T-helper 2 cell treated with Interferon-gamma antibody and Interleukin-4, amounts not matched to agents 5 μg/mL and 100 μg/mL, for 36 hours (primary cell): ENCODE measurements around the gene FOXN3.

Source experiments
- DNase-seq: peaks from one replicate; pipeline ENCODE4 v3.0.0; 2021; ENCODE audit warnings: low spot score
- H3K27ac Mint-ChIP-seq: one replicate; pipeline ENCODE4 v1.8.0; 2021; ENCODE audit warnings: mild to moderate bottlenecking, mixed read lengths
- H3K27me3 Mint-ChIP-seq: one replicate; pipeline ENCODE4 v1.8.0; 2021; ENCODE audit warnings: low read depth, mixed read lengths
- H3K36me3 Mint-ChIP-seq: one replicate; pipeline ENCODE4 v1.8.0; 2021; ENCODE audit warnings: low read depth, mixed read lengths
- H3K4me1 Mint-ChIP-seq: one replicate; pipeline ENCODE4 v1.8.0; 2021; ENCODE audit warnings: low read depth, mixed read lengths
- H3K4me3 Mint-ChIP-seq: one replicate; pipeline ENCODE4 v1.8.0; 2022; ENCODE audit warnings: mild to moderate bottlenecking, moderate library complexity, mixed read lengths
- H3K9me3 Mint-ChIP-seq: one replicate; pipeline ENCODE4 v1.8.0; 2021; ENCODE audit warnings: mixed read lengths

The FOXN3 gene

GRCh38 chr14:89347885-89348284 is 69.1 kb downstream of the FOXN3 start:
- peaks cover 65% of the 10 kb centered on the region for H3K36me3 Mint-ChIP-seq
- H3K4me3 Mint-ChIP-seq = no peak overlapping the region

GRCh38 chr14:89344920-89345254 is 72.1 kb downstream of the FOXN3 start:
- Mint-ChIP-seq H3K4me1 (peaks cover 24% of the 10 kb centered on the region), H3K36me3 (peaks cover 53% of the 10 kb centered on the region), H3K27me3 (no peaks in the 10 kb centered on the region), H3K4me3 (no peak overlapping the region), H3K27ac (no peak overlapping the region), H3K9me3 (no peaks in the 10 kb centered on the region)
- DNase-seq = no peak

More at GRCh38 chr14:89347885-89348284, 69.1 kb downstream of the FOXN3 start:
- no peak for DNase-seq
- H3K9me3 Mint-ChIP-seq = no peaks in the 10 kb centered on the region
- H3K27ac Mint-ChIP-seq = no peak overlapping the region
- H3K27me3 Mint-ChIP-seq = no peaks in the 10 kb centered on the region
- peaks cover 36% of the 10 kb centered on the region for H3K4me1 Mint-ChIP-seq

- no peak overlapping the region for H3K27ac Mint-ChIP-seq
- H3K4me1 Mint-ChIP-seq = peaks cover 26% of the 10 kb centered on the region
- peaks cover 42% of the 10 kb centered on the region for H3K36me3 Mint-ChIP-seq
- H3K4me3 Mint-ChIP-seq = no peak overlapping the region
- DNase-seq = no peak
- no peaks in the 10 kb centered on the region for H3K9me3 Mint-ChIP-seq
- no peaks in the 10 kb centered on the region for H3K27me3 Mint-ChIP-seq
Observed at GRCh38 chr14:89343356-89343755, 73.7 kb downstream of the FOXN3 start.

DNA sequence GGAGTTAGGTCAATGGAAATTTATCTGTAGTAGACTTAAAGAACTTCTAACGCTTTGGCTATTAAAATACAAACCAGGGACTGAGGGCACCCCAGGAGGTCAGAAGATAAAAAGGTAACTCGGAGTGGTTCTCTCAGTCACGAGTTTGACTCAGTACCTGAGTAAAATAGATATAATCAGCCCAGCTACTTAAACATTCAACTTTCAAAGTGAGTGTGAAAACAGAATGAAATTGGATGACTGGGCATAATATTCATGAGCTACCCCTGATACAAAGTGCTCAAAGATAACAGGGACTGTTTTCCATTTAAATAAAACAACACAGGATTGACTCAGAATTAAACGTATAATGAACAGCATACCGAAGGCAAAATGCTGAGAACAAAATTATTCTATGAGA is 75.0 kb downstream of the FOXN3 start:
- H3K4me1 Mint-ChIP-seq = peaks cover 28% of the 10 kb centered on the region
- DNase-seq = no peak
- H3K9me3 Mint-ChIP-seq = no peaks in the 10 kb centered on the region
- no peak overlapping the region for H3K27ac Mint-ChIP-seq
- H3K4me3 Mint-ChIP-seq = no peak overlapping the region
- peaks cover 29% of the 10 kb centered on the region for H3K36me3 Mint-ChIP-seq
- H3K27me3 Mint-ChIP-seq = no peaks in the 10 kb centered on the region

DNA sequence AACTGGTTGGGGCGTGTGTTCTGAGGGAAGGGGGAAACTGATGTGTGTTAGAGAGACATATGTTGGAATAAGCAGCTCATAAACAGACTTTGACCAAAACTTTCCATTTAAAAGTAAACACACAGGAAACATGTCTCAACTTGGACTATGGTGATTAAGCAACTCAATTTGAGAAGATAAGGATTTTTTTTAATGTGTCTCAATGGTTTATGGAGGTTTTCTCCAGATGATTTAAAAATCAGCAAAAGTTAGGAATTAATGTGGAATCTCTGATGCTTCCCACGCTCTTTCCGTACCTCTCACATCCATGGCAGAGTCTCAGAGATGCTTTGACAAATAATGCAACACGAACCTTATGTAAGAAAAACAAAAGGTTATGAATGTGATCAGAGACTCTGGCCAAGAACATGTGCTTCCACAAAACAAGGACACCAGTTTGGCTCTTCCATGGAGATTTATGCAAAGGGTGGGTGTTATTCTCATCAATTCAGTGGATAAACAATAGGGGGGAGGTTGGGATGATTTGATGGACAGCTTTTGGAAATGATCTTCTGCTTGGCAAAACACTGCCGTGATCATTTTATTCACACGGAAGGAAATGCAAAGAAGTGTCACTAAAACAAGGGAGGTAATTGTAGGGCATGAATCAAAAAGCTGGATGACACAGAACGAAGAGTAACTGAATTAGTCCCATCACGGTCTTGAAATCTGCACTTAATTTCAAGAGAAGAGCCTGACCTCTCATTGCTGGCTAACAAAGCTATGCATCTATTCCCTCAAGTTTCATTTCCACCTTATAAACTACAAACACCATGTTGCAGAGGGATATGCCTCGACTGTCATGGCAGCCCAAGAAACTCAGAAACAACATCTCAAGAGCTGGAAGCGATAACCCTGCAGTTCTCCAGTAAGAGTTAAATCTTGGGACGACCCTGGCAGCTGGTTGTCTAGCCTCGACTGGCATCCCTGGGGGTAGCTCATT is 76.5 kb downstream of the FOXN3 start:
- Mint-ChIP-seq H3K36me3 (peaks cover 16% of the 10 kb centered on the region), H3K4me3 (no peak overlapping the region), H3K4me1 (peaks cover 30% of the 10 kb centered on the region), H3K27ac (no peak overlapping the region), H3K27me3 (no peaks in the 10 kb centered on the region), H3K9me3 (no peaks in the 10 kb centered on the region)
- no peak for DNase-seq

- H3K9me3 Mint-ChIP-seq = no peaks in the 10 kb centered on the region
- DNase-seq = no peak
- H3K36me3 Mint-ChIP-seq = peaks cover 12% of the 10 kb centered on the region
- peaks cover 30% of the 10 kb centered on the region for H3K4me1 Mint-ChIP-seq
- no peak overlapping the region for H3K27ac Mint-ChIP-seq
- no peak overlapping the region for H3K4me3 Mint-ChIP-seq
- H3K27me3 Mint-ChIP-seq = no peaks in the 10 kb centered on the region
Observed at GRCh38 chr14:89339579-89339978, 77.5 kb downstream of the FOXN3 start.

DNA sequence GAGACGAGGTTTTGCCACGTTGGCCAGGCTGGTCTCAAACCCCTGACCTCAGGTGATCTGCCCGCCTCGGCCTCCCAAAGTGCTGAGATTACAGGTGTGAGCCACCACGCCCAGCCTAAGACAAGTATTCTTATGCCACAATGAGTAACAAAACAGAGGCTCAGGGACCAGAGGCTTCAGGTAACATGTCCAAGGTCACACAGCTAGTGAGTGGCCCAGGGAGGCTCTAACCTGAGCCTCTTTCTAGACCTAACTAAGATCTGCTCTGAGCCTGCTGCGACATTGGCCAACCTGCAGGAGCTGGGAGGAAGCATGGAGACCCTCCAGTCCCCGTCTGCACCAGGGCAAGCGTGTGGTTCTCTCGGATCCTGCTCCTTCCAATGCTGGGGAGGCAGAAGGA is 77.9 kb downstream of the FOXN3 start:
- H3K27ac Mint-ChIP-seq = no peak overlapping the region
- H3K9me3 Mint-ChIP-seq = no peaks in the 10 kb centered on the region
- H3K27me3 Mint-ChIP-seq = no peaks in the 10 kb centered on the region
- DNase-seq = no peak
- peaks cover 30% of the 10 kb centered on the region for H3K4me1 Mint-ChIP-seq
- H3K36me3 Mint-ChIP-seq = peaks cover 10% of the 10 kb centered on the region
- H3K4me3 Mint-ChIP-seq = no peak overlapping the region

- no peak for DNase-seq
- no peak overlapping the region for H3K27ac Mint-ChIP-seq
- H3K4me3 Mint-ChIP-seq = no peak overlapping the region
- peaks cover 24% of the 10 kb centered on the region for H3K4me1 Mint-ChIP-seq
- no peaks in the 10 kb centered on the region for H3K27me3 Mint-ChIP-seq
- peaks cover 7% of the 10 kb centered on the region for H3K36me3 Mint-ChIP-seq
- no peaks in the 10 kb centered on the region for H3K9me3 Mint-ChIP-seq
Observed at GRCh38 chr14:89336338-89336737, 80.7 kb downstream of the FOXN3 start.

- Mint-ChIP-seq H3K27me3 (no peaks in the 10 kb centered on the region), H3K4me1 (peaks cover 10% of the 10 kb centered on the region), H3K36me3 (peaks cover 8% of the 10 kb centered on the region), H3K9me3 (no peaks in the 10 kb centered on the region), H3K27ac (no peak overlapping the region), H3K4me3 (no peak overlapping the region)
- no peak for DNase-seq
Observed at GRCh38 chr14:89332031-89332430, 85.0 kb downstream of the FOXN3 start.

GRCh38 chr14:89331398-89331797 is 85.6 kb downstream of the FOXN3 start:
- Mint-ChIP-seq H3K27ac (no peak overlapping the region), H3K27me3 (no peaks in the 10 kb centered on the region), H3K4me3 (no peak overlapping the region), H3K9me3 (no peaks in the 10 kb centered on the region), H3K36me3 (peaks cover 12% of the 10 kb centered on the region), H3K4me1 (peaks cover 9% of the 10 kb centered on the region)
- no peak for DNase-seq

- no peaks in the 10 kb centered on the region for H3K9me3 Mint-ChIP-seq
- H3K4me3 Mint-ChIP-seq = no peak overlapping the region
- peaks cover 13% of the 10 kb centered on the region for H3K4me1 Mint-ChIP-seq
- H3K27me3 Mint-ChIP-seq = no peaks in the 10 kb centered on the region
- H3K27ac Mint-ChIP-seq = no peak overlapping the region
- peaks cover 17% of the 10 kb centered on the region for H3K36me3 Mint-ChIP-seq
- no peak for DNase-seq
Observed at GRCh38 chr14:89330236-89331002, 86.6 kb downstream of the FOXN3 start.

DNA sequence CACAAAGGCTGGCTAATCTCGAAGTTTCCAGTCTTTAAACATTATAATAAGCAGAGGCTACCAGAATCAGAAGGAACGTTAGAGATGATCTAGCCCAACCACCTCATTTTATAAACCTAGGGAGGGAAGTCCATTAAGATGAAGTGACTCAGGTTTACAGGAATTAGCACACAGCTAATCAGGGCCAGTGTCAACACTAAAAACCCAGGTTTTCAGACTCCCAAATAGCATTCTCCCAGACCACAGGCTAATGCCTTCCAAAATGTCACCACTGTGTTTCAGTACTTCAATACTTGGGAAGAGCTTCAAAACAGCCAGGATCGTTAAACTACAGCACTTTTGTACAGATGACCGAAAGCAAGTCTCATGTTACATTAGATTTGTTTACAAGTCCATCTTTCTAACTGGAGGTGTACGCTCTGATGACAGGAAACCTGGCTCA is 89.2 kb downstream of the FOXN3 start:
- peaks cover 26% of the 10 kb centered on the region for H3K4me1 Mint-ChIP-seq
- peaks cover 17% of the 10 kb centered on the region for H3K36me3 Mint-ChIP-seq
- H3K4me3 Mint-ChIP-seq = no peak overlapping the region
- H3K27ac Mint-ChIP-seq = no peak overlapping the region
- no peaks in the 10 kb centered on the region for H3K9me3 Mint-ChIP-seq
- no peak for DNase-seq
- H3K27me3 Mint-ChIP-seq = no peaks in the 10 kb centered on the region

DNA sequence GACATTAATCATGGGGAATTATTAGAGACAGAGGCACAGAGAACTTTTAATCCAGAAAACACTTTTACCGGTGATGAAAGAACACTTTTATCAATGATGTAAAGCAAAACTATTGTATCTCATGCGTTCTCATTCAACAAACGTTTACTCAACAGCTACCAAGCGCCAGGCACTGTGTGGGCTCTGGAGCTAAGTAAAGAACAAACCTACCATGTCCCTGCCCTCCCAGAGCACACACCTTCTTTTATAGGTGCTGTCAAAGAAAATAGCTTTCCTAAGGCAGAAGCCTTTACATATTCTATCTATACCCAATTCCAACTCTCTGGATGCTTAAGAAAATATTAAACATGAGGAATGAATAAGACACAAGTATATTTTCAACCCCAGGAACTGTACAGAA is 91.1 kb downstream of the FOXN3 start:
- peaks cover 21% of the 10 kb centered on the region for H3K36me3 Mint-ChIP-seq
- H3K4me3 Mint-ChIP-seq = no peak overlapping the region
- H3K9me3 Mint-ChIP-seq = no peaks in the 10 kb centered on the region
- peaks cover 25% of the 10 kb centered on the region for H3K4me1 Mint-ChIP-seq
- H3K27ac Mint-ChIP-seq = no peak overlapping the region
- H3K27me3 Mint-ChIP-seq = no peaks in the 10 kb centered on the region
- no peak for DNase-seq

DNA sequence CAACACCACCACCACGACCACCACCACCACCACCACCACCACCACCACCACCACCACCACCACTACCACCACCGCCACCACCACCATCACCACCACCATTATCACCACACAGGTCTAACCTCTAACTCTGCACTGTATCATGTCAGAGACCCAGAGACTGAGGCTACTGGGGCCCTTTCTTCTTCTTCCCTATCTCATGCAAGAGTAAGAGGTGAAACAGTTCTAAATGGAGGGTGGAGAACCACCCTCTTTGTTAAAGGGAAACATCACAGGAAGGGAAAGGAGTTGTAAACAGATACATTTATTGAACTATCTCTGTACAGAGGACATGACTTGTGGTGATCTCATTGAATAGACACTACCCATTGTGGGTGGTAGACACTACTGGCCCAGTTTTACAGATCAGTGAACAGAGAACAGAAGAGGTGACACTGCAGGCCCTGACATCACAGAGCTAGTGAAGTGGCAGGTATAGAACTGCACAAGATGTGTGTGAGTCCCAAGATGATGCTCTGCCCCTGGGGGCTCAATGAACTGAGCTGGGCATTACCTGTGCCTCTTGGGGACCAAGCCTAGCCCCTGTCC is 91.6 kb downstream of the FOXN3 start:
- H3K4me3 Mint-ChIP-seq = no peak overlapping the region
- no peaks in the 10 kb centered on the region for H3K9me3 Mint-ChIP-seq
- no peaks in the 10 kb centered on the region for H3K27me3 Mint-ChIP-seq
- H3K27ac Mint-ChIP-seq = peak overlapping the region; percentile 37
- peaks cover 25% of the 10 kb centered on the region for H3K4me1 Mint-ChIP-seq
- no peak for DNase-seq
- H3K36me3 Mint-ChIP-seq = peaks cover 21% of the 10 kb centered on the region
